AG08396 (cell line): ENCODE data around the gene HPCA.

Experiments used
- DNase-seq: peaks from one replicate; pipeline ENCODE4 v3.0.0; 2012; ENCODE audit warnings: low spot score, mixed read lengths

The HPCA gene

GRCh38 chr1:32937061-32937460 is 50.8 kb downstream of the HPCA start:
- DNase-seq: no peak

- DNase-seq: peak; percentile 66
Measured at GRCh38 chr1:32939655-32940371, 53.5 kb downstream of the HPCA start.

- DNase-seq: no peak
Measured at GRCh38 chr1:32944180-32944579, 57.9 kb downstream of the HPCA start.
